AG08395 (cell line): ENCODE measurements around the gene SUPV3L1.
"Not testable (repeated sequence)": the region's sequence is repeated elsewhere in the genome, so short reads cannot be mapped to it uniquely, and the experiment has no call there.

Experiments used
- DNase-seq: peaks from one replicate; pipeline ENCODE4 v3.0.0; 2012; ENCODE audit warnings: mixed read lengths, low spot score

SUPV3L1 gene

GRCh38 chr10:69179743-69180524 is at the start of gene SUPV3L1:
Gene SUPV3L1, plus strand, starts transcription at chr10:69180234. Its CDS starts 58 bp downstream, at chr10:69180292.
- peak; percentile 96 for DNase-seq

- DNase-seq, result peak; percentile 7
These were observed 49.8 kb upstream of the SUPV3L1 start for GRCh38 chr10:69130251-69130650.

DNA sequence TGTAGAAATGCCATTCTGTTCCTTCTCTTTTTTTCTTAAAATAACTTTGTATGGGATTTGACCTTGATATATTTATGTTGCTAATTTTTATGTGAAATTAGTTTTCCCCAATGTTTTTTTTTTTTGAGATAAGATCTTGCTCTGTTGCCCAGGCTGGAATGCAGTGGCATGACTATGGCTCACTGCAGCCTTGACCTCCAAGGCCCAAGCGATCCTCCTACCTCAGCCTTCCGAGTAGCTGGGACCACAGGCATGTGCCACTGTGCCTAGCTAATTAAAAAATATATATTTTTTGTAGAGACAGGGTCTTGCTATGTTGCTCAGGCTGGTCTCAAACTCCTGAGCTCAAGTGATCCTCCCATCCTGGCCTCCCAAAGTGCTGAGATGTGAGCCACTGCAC is 40.1 kb upstream of the SUPV3L1 start:
- DNase-seq, result no peak

- no peak for DNase-seq
These were observed 38.7 kb upstream of the SUPV3L1 start for GRCh38 chr10:69141304-69141703.

DNA sequence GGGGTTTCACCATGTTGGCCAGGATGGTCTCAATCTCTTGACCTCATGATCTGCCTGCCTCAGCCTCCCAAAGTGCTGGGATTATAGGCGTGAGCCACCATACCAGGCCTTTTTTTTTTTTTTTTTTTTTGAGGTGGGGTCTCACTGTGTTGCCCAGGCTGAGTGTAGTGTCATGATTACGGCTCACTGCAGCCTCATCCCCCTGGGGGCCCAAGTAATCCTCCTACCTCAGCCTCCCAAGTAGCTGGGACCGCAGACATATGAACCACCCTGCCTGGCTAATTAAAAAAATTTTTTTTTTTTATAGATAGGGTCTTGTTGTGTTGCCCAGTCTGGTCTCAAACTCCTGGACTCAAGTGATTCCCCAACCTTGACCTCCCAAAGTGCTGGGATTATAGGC is 38.0 kb upstream of the SUPV3L1 start:
- not testable (repeated sequence) for DNase-seq

DNA sequence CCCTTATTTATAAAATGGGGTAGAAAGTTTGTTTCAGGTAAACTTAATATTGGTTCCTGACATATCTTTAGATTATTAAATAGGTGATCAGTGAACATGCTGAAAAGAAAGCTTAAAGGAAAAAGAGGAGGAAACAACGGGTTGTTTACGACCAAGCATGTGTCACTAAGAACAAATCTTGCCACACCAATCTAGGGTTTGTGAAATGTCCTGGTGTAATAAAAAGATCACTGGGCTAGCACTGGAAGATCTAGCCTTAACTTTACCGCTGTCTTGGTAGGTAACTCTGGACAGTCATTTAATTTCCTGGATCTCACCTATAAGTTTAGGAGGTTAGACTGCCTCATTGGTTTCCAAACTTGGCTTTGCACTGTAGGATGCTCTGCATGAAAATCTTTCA is 37.1 kb upstream of the SUPV3L1 start:
- DNase-seq, result no peak

DNA sequence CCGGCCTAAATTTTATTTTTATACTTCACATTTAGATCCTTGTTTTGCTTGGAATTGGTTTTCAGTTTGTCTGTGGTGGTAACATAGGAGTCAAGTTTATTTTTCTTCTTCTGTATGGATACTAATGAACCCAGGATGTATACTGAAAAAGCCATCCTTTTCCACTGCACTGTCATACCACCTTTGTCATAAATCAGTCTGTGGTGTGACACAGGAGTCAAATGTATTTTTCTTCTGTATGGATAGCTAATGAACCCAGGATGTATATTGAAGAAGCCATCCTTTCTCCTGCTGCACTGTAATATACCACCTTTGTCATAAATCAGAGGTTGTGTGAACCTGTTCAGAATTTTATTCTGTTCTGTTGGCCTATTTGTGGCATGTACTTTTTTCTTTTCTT is 34.7 kb upstream of the SUPV3L1 start:
- DNase-seq, result no peak

- no peak for DNase-seq
These were observed 34.2 kb upstream of the SUPV3L1 start for GRCh38 chr10:69145864-69146263.

DNA sequence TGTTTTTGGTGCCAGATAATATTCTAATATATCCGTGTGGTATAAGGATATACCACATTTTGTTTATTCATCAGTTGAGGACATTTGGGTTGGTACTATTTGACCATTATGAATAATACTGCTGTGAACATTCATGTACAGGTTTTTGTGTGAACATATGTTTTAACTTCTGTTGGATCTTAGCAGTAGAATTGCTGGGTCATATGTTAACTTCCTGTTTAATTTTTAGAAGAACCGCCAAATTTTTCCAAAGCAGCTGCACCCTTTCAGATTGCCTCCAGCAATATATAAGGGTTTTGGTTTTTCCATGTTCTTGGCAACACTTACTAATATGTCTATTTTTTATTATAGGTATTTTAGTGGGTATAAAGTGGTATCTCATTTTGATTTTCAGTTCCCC is 33.3 kb upstream of the SUPV3L1 start:
- DNase-seq, result no peak

DNA sequence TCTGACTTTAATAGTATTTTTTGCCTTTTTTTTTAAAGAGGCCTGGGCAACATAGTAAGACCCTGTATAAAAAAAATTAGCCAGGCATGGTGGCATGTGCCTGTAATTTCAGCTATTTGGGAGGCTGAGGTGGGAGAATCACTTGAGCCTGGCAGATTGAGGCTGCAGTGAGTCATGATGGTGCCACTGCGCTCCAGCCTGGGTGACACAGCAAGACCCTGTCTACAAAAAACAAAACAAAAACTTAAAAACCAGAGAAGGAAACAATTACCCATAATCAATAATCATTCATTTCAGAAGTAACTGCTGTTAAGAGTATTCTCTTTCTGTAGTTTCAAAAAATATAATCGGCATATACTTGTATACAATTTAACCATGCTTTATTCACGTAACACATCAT is 28.1 kb upstream of the SUPV3L1 start:
- no peak for DNase-seq

GRCh38 chr10:69153227-69153626 is 26.8 kb upstream of the SUPV3L1 start:
- no peak for DNase-seq

- DNase-seq, result peak; percentile 51
These were observed 19.2 kb upstream of the SUPV3L1 start for GRCh38 chr10:69160809-69161241.

GRCh38 chr10:69168493-69168892 is 11.5 kb upstream of the SUPV3L1 start:
- no peak for DNase-seq

DNA sequence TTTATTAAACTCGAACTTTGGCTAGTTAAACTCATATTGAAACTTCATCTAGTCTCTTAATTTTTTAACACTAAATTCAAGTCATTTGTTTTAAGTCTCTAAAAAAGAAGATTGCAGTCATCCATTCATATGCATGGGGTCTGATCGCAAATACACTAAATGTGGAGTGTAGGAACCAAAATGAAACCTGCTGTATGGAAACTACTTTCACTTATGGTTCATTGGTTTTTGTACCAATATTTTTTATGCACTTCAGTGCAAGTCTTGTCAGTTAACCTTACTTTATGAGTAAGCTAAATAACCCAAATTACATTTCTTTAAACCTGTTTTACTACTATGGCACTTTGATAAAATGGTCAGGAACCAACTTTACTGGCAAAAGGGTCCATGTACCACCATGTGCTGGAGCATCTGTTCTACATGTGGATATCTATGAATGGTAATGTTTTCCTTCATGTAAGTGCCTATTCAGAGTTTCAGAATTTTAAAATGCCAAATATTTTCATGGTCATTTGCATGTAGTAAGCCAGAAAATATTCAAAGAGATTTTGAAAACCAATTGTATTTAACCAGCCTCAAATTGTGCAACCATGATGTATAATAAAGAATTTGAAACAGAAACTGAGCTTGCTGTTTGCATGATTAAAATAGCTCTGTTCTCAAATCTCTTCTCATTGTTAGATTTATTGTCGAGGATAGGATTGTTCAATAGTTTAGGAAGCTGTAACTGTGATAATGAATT is 7.6 kb upstream of the SUPV3L1 start:
- DNase-seq, result peak; percentile 27

DNA sequence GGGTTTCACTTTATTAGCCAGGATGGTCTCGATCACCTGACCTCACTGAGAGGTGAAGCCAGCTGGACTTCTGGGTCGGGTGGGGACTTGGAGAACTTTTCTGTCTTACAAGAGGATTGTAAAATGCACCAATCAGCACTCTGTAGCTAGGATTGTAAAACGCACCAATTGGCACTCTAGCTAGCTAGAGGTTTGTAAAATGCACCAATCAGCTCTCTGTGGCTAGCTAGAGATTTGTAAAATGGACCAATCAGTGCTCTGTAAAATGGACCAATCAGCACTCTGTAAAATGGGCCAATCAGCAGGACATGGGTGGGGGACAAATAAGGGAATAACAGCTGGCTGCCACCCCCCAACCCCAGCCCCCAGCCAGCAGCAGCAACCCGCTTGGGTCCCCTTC is 4.7 kb upstream of the SUPV3L1 start:
- DNase-seq, result not testable (repeated sequence)

- no peak for DNase-seq
These were observed 3.2 kb upstream of the SUPV3L1 start for GRCh38 chr10:69176823-69177222.

DNA sequence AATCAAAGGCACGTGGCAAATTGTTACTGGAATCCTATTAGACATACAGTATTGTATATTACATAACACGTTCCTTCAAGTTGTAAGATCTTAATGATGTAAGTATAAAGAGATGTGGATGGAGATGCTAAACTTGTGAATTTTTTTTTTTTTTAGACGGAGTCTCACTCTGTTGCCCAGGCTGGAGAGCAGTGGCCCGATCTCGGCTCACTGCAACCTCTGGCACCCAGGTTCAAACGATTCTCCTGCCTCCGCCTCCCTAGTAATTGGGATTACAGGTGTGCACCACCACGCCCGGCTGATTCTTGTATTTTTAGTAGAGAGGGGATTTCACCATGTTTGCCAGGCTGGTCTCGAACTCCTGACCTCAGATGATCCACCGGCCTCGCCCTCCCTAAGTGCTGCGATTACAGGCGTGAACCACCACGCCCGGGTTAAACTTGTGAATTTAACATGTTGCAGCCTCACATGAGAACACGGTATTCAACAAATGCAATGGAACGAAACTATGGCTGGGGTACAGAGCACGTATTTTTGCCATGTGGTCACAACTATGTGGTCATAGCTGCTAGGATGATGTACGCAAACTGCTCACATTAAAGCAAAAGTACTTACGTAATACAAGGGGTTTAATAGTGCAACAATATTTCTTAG is 818 bp upstream of the SUPV3L1 start:
- peak; percentile 37 for DNase-seq

DNA sequence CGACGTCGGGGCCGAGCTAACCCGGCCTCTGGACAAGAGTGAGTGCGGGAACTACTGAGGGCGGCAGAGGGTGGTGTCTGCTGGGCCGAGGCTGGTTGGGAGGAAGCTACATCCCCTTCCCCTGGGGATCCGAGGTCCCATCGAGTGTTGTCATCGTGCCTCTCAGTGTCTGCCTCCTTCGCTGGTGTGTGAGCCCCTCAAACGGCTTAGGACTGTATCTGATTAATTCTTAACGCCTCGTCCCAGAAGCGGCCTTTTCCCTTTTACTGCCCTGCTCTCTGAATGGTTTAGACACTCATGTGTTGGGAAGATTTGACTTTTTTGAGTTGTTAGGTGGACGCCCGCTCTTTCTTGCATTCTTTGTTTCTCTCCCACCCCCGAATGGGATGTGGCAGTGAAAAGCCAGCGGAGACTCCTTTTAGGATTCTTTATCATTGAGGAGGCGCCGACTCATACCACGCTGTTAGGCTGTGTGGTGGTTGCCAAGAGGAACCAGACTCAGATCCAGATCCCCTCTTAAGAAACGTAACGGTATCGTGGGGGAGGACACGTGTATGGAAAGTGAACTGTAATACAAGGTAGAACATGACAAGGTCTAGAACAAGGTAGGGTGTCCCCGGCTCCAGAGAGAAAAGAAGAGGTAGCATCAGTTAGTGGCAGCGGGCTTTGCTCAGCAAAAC is 631 bp downstream of the SUPV3L1 start:
- DNase-seq, result peak; percentile 19

- no peak for DNase-seq
These were observed 1.4 kb downstream of the SUPV3L1 start for GRCh38 chr10:69181433-69181832.

GRCh38 chr10:69182005-69182404 is 2.0 kb downstream of the SUPV3L1 start:
- DNase-seq, result no peak

- no peak for DNase-seq
These were observed 6.5 kb downstream of the SUPV3L1 start for GRCh38 chr10:69186524-69186923.

- no peak for DNase-seq
These were observed 21.0 kb downstream of the SUPV3L1 start for GRCh38 chr10:69201045-69201444.
